NB4 (cell line): ENCODE measurements around the gene C10orf62.

Experiments used
- POLR2A ChIP-seq: IDR thresholded peaks from 2 replicates; pipeline ENCODE4 v1.6.1; 2011; ENCODE audit warnings: mild to moderate bottlenecking; ENCODE audit not compliant: insufficient read length; ENCODE audit errors: extremely low read depth
- TF ChIP-seq, protein P1 (sequence below): IDR thresholded peaks from one replicate; pipeline ENCODE4 v1.5.1; 2012; ENCODE audit warnings: low read depth, low read length
- TF ChIP-seq, protein P2 (sequence below): IDR thresholded peaks from 2 replicates; pipeline ENCODE4 v1.6.1; 2011; ENCODE audit warnings: low read depth, low read length

DNA sequence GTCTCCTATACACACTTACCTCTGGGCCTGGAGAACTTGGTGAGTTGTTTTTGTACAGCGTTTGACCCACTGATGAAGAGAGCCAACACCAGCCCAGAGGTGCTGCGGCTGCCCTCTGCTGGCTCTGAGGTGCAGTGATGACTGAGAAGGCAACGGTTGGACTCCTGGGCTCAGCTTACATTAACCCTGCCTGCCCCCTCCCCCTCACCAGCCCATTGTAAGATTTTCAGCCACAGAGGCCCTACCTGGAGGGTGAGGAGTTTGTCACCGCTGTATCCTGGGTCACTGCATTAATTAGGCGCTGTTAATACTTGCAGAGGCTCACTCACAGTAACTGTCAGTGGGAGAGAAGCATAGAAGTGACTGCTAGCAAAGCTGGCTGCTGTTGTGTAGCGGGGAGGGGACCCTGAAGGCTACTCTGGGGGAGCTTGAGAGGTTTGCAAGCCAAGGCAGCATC lies 35.9 kb upstream of the C10orf62 start:
- TF ChIP-seq, protein P1, sequence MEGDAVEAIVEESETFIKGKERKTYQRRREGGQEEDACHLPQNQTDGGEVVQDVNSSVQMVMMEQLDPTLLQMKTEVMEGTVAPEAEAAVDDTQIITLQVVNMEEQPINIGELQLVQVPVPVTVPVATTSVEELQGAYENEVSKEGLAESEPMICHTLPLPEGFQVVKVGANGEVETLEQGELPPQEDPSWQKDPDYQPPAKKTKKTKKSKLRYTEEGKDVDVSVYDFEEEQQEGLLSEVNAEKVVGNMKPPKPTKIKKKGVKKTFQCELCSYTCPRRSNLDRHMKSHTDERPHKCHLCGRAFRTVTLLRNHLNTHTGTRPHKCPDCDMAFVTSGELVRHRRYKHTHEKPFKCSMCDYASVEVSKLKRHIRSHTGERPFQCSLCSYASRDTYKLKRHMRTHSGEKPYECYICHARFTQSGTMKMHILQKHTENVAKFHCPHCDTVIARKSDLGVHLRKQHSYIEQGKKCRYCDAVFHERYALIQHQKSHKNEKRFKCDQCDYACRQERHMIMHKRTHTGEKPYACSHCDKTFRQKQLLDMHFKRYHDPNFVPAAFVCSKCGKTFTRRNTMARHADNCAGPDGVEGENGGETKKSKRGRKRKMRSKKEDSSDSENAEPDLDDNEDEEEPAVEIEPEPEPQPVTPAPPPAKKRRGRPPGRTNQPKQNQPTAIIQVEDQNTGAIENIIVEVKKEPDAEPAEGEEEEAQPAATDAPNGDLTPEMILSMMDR = peak; percentile 93
- TF ChIP-seq POLR2A = no peak
- TF ChIP-seq, protein P2, sequence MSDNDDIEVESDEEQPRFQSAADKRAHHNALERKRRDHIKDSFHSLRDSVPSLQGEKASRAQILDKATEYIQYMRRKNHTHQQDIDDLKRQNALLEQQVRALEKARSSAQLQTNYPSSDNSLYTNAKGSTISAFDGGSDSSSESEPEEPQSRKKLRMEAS = no peak
